ENCODE data around the gene PTPMT1. TPM values are rescaled to one million over a fixed set of nuclear protein-coding genes. Genes with fewer than 3 reads are reported as not detected.

Gene PTPMT1, protein sequence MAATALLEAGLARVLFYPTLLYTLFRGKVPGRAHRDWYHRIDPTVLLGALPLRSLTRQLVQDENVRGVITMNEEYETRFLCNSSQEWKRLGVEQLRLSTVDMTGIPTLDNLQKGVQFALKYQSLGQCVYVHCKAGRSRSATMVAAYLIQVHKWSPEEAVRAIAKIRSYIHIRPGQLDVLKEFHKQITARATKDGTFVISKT
- total RNA-seq (2014; rRNA removed; shearing (Covaris generic)), result 68.7 and 90.2 TPM in 2 replicates
- 78.4 and 82.2 TPM in 2 replicates for polyA plus RNA-seq (2016; fragmentation: Nextera tagmentation; extraction: Ambion mirVana)

DNA sequence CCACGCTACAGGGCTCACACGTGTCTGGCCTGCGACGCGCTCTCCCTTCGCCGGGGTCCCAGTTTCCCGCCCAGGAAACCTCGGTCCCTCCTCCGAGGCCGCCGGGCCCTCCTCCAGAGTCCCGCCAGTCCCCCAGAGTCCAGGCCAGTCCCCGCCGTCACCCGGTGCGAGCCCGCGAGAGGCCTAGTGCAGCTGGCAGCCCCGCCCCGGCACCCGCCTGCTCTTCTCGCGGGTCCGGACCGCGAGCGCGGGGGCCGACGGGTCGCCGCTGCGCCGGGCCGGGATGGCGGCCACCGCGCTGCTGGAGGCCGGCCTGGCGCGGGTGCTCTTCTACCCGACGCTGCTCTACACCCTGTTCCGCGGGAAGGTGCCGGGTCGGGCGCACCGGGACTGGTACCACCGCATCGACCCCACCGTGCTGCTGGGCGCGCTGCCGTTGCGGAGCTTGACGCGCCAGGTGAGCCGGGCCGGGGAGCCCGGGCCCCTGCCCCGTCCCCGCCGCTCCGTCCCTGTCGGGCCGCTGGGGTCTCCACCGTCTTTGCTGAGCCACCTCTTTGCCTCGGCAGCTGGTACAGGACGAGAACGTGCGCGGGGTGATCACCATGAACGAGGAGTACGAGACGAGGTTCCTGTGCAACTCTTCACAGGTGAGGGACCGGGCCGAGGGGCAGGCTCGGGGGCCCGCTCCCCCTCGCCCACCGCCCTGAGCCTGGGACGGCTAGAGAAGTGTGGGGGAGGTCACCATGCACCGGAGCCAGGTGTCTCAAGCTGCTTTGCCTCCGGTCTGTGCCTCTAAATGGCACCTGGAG is at the start of gene PTPMT1:
TSS of gene PTPMT1 (plus strand) at position 260 of the 809 bp plus-strand sequence. CDS start at position 284, 24 bp downstream.
- Histone ChIP-seq H3F3A (ENCODE audit: insufficient read depth) (peaks cover 4% of the 10 kb centered on the region; the same call in 1 of the 2 replicates), H3K27me3 (replicated peaks; ENCODE audit: insufficient read depth) (no peaks in the 10 kb centered on the region), H4K20me1 (ENCODE audit: insufficient read depth) (no peaks in the 10 kb centered on the region), H3K9me2 (ENCODE audit: insufficient read depth) (no peaks in the 10 kb centered on the region), H2AFZ (peak within 1 kb of the TSS; percentile 90), H3K4me2 (ENCODE audit: unreplicated experiment) (peak within 1 kb of the TSS; percentile 85), H3K4me3 (peak within 1 kb of the TSS; percentile 89), H3K4me1 (ENCODE audit: insufficient read depth) (peaks cover 9% of the 10 kb centered on the region; the same call in 1 of the 2 replicates), H3K79me2 (ENCODE audit: insufficient read depth) (peaks cover 50% of the 10 kb centered on the region), H3K27ac (no peak within 1 kb of the TSS), H3K36me3 (ENCODE audit: low read depth) (no peaks in the 10 kb centered on the region), H3K9me3 (ENCODE audit: low read depth) (no peaks in the 10 kb centered on the region), H3K9ac (peak within 1 kb of the TSS; percentile 91)
- no peak for TF ChIP-seq EZH2 (IDR thresholded peaks at IDR 0.05; ENCODE audit: insufficient read depth, poor library complexity, severe bottlenecking)
- TF ChIP-seq EZH2phosphoT487 (IDR thresholded peaks at IDR 0.05; ENCODE audit: insufficient read depth, low read depth), result no peak
- in situ Hi-C loops (cut with MboI), result no loop called here
- peak; percentile 92 for DNase-seq
- 1 to 2% methylated on average over 48 to 74 of the region's 86 CpGs for WGBS, 2 experiments (ENCODE audit: low coverage in 1 of 2, low lambda C conversion rate in 2 of 2, missing lambda C conversion rate in 2 of 2)

DNA sequence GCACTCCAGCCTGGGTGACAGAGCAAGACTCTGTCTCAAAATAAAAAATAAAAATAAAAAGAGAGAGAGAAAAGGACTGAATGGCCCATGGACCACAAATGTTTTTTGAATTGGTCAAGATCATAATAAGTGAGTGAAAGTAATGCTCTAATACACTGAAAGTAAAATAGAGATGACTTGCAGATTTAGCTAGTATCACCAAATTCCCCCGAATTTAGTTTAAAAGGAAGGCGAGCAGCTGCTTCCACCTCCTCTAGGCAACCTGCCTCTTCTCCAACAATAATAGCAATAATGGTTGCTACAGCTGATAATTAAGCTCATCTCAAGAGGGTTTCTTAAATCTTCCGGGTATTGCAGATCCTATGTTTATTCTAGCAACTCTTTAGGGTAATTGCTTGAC is 49.2 kb upstream of the PTPMT1 start:
- Histone ChIP-seq H3K9me2 (ENCODE audit: insufficient read depth) (no peaks in the 10 kb centered on the region), H3F3A (ENCODE audit: insufficient read depth) (peaks cover 6% of the 10 kb centered on the region), H3K9ac (no peak overlapping the region), H3K79me2 (ENCODE audit: insufficient read depth) (peaks cover 100% of the 10 kb centered on the region), H3K27ac (peak overlapping the region; percentile 48), H2AFZ (no peak overlapping the region), H3K27me3 (replicated peaks; ENCODE audit: insufficient read depth) (no peaks in the 10 kb centered on the region), H3K4me3 (no peak overlapping the region), H3K9me3 (ENCODE audit: low read depth) (no peaks in the 10 kb centered on the region), H3K4me2 (ENCODE audit: unreplicated experiment) (no peak overlapping the region), H3K36me3 (ENCODE audit: low read depth) (no peaks in the 10 kb centered on the region), H4K20me1 (ENCODE audit: insufficient read depth) (peaks cover 12% of the 10 kb centered on the region; the same call in 1 of the 2 replicates), H3K4me1 (ENCODE audit: insufficient read depth) (peaks cover 24% of the 10 kb centered on the region)
- in situ Hi-C loops (cut with MboI), result no loop called here
- no peak for TF ChIP-seq EZH2phosphoT487 (IDR thresholded peaks at IDR 0.05; ENCODE audit: insufficient read depth, low read depth)
- TF ChIP-seq EZH2 (IDR thresholded peaks at IDR 0.05; ENCODE audit: insufficient read depth, poor library complexity, severe bottlenecking), result no peak
- no peak for DNase-seq
- 81% methylated on average over 3 of the region's 3 CpGs for WGBS, 2 experiments (ENCODE audit: low coverage in 1 of 2, low lambda C conversion rate in 2 of 2, missing lambda C conversion rate in 2 of 2)

DNA sequence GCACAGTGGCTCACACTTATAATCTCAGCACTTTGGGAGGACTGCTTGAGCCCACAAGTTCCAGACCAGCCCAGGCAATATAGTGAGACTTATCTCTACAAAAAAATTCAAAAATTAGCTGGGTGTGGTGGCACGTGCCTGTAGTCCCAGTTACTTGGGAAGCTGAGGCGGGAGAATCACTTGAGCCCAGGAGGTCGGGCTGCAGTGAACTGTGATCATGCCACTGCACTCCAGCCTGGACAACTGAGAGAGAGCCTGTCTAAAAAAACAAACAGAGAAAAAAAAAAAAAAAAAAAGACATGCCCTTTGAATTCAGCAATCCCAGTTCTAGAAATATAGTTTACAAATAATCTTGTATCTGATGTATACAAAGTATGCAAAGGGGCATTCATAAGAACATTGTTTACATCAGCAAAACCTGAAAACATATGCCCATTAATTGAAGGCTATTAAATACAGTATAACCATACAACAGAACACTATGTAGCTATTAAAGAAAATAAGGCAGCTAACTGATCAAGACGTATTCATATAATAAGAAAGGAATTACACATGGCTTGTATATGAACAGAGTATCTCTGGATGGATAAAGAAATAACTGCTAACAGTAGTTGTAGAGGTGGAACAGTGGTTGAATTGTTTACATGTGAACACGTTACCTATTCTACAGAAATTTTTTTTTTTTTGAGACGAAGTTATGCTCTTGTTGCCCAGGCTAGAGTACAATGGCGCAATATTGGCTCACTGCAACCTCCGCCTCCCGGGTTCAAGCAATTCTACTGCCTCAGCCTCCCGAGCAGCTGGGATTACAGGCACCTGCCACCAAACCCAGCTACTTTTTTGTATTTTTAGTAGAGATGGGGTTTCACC is 48.2 kb upstream of the PTPMT1 start:
- H3K4me2 ChIP-seq (ENCODE audit: unreplicated experiment), result no peak overlapping the region
- H3K36me3 ChIP-seq (ENCODE audit: low read depth), result no peaks in the 10 kb centered on the region
- no peaks in the 10 kb centered on the region for H3K27me3 ChIP-seq (replicated peaks; ENCODE audit: insufficient read depth)
- H3F3A ChIP-seq (ENCODE audit: insufficient read depth), result peaks cover 14% of the 10 kb centered on the region
- in situ Hi-C loops (cut with MboI), result no loop called here
- 80 to 85% methylated on average over 10 of the region's 10 CpGs for WGBS, 2 experiments (ENCODE audit: low coverage in 1 of 2, low lambda C conversion rate in 2 of 2, missing lambda C conversion rate in 2 of 2)
- no peak for DNase-seq
- no peak for TF ChIP-seq EZH2phosphoT487 (IDR thresholded peaks at IDR 0.05; ENCODE audit: insufficient read depth, low read depth)
- no peak for TF ChIP-seq EZH2 (IDR thresholded peaks at IDR 0.05; ENCODE audit: insufficient read depth, poor library complexity, severe bottlenecking)
- no peak overlapping the region for H3K27ac ChIP-seq
- no peak overlapping the region for H3K4me3 ChIP-seq
- no peak overlapping the region for H3K9ac ChIP-seq
- peaks cover 26% of the 10 kb centered on the region for H3K4me1 ChIP-seq (ENCODE audit: insufficient read depth)
- no peaks in the 10 kb centered on the region for H3K9me2 ChIP-seq (ENCODE audit: insufficient read depth)
- peaks cover 12% of the 10 kb centered on the region; the same call in 1 of the 2 replicates for H4K20me1 ChIP-seq (ENCODE audit: insufficient read depth)
- H2AFZ ChIP-seq, result no peak overlapping the region
- no peaks in the 10 kb centered on the region for H3K9me3 ChIP-seq (ENCODE audit: low read depth)
- H3K79me2 ChIP-seq (ENCODE audit: insufficient read depth), result peaks cover 100% of the 10 kb centered on the region

Measured in GM23248 (cell line).